OCI-M1 (cell line): Measurements from ENCODE around the gene SFXN1.

Experiments
- DNase-seq: peaks from one replicate; lab custom pipeline; 2025; lab: John Stamatoyannopoulos, UW

SFXN1 gene

GRCh38 chr5:175575301-175575700, 96.9 kb downstream of the SFXN1 start:
- no peak for DNase-seq

GRCh38 chr5:175576096-175576495, 97.7 kb downstream of the SFXN1 start:
- DNase-seq = no peak

GRCh38 chr5:175576591-175576990, 98.2 kb downstream of the SFXN1 start:
- DNase-seq = no peak
